ENCODE measurements around the gene CHCHD6. TPM values are rescaled to one million over a fixed set of nuclear protein-coding genes. Genes with fewer than 3 reads are reported as not detected.

Gene CHCHD6
- total RNA-seq, 4 donors from 2014 or later = 7.5 to 21.9 (median 16.3) TPM

GRCh38 chr3:126895178-126896066, 191.4 kb downstream of the CHCHD6 start:
- H3K27ac ChIP-seq = no peak overlapping the region
- H3K27me3 ChIP-seq = no peaks in the 10 kb centered on the region
- TF ChIP-seq, protein P1, sequence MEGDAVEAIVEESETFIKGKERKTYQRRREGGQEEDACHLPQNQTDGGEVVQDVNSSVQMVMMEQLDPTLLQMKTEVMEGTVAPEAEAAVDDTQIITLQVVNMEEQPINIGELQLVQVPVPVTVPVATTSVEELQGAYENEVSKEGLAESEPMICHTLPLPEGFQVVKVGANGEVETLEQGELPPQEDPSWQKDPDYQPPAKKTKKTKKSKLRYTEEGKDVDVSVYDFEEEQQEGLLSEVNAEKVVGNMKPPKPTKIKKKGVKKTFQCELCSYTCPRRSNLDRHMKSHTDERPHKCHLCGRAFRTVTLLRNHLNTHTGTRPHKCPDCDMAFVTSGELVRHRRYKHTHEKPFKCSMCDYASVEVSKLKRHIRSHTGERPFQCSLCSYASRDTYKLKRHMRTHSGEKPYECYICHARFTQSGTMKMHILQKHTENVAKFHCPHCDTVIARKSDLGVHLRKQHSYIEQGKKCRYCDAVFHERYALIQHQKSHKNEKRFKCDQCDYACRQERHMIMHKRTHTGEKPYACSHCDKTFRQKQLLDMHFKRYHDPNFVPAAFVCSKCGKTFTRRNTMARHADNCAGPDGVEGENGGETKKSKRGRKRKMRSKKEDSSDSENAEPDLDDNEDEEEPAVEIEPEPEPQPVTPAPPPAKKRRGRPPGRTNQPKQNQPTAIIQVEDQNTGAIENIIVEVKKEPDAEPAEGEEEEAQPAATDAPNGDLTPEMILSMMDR (IDR thresholded peaks at IDR 0.05) = no peak
- TF ChIP-seq POLR2A (IDR thresholded peaks at IDR 0.05) = no peak
- DNase-seq = no peak
- H3K4me3 ChIP-seq = no peak overlapping the region
- WGBS, 2 donors = 68 to 70% methylated on average over 7 of the region's 7 CpGs
- peaks cover 0 to 8% (median 8%) of the 10 kb centered on the region in 3 donors for H3K4me1 ChIP-seq
- intact Hi-C loops (cut with DNase I) = no loop called here
- H3K9me3 ChIP-seq = no peaks in the 10 kb centered on the region
- H3K36me3 ChIP-seq = no peaks in the 10 kb centered on the region

GRCh38 chr3:126896067-126896441, 192.0 kb downstream of the CHCHD6 start:
- TF ChIP-seq, protein P1 (IDR thresholded peaks at IDR 0.05) = no peak
- no peak for TF ChIP-seq POLR2A (IDR thresholded peaks at IDR 0.05)
- DNase-seq = no peak
- no peaks in the 10 kb centered on the region for H3K27me3 ChIP-seq
- no peaks in the 10 kb centered on the region for H3K36me3 ChIP-seq
- H3K9me3 ChIP-seq = no peaks in the 10 kb centered on the region
- H3K4me1 ChIP-seq = peaks cover 0 to 8% (median 8%) of the 10 kb centered on the region in 3 donors
- intact Hi-C loops (cut with DNase I) = no loop called here
- H3K27ac ChIP-seq = no peak overlapping the region
- H3K4me3 ChIP-seq = no peak overlapping the region
- WGBS, 2 donors = 54 to 59% methylated on average over 1 of the region's 1 CpG

DNA sequence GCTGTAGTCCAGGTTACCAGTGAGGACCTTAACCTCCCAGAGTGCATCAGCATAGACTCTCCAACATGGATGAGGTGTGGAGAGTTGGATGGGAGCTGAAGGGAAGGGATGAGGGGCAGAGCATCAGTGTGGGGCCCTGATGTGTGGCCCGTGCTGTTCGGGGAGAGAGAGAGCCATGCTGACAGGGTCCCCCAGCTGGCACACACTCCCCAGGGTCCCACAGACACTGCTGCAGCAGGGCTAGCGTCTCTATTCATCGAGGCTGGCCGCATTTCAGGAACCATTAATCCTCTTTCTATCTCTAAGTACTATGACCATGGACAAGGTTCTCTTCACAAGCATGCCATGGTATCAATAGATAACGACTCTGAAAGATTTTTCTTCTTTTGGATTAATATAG, 192.9 kb downstream of the CHCHD6 start:
- Histone ChIP-seq H3K4me1 (peaks cover 0 to 8% (median 8%) of the 10 kb centered on the region in 3 donors), H3K4me3 (no peak overlapping the region), H3K27ac (no peak overlapping the region), H3K27me3 (no peaks in the 10 kb centered on the region), H3K36me3 (no peaks in the 10 kb centered on the region), H3K9me3 (no peaks in the 10 kb centered on the region)
- 84 to 85% methylated on average over 6 of the region's 6 CpGs for WGBS, 2 donors
- TF ChIP-seq POLR2A (IDR thresholded peaks at IDR 0.05) = no peak
- intact Hi-C loops (cut with DNase I) = no loop called here
- no peak for DNase-seq

GRCh38 chr3:126897943-126898342, 193.9 kb downstream of the CHCHD6 start:
- Histone ChIP-seq H3K4me1 (peaks cover 0 to 8% (median 8%) of the 10 kb centered on the region in 3 donors), H3K36me3 (no peaks in the 10 kb centered on the region), H3K9me3 (no peaks in the 10 kb centered on the region), H3K27ac (no peak overlapping the region), H3K27me3 (no peaks in the 10 kb centered on the region), H3K4me3 (no peak overlapping the region)
- intact Hi-C loops (cut with DNase I) = no loop called here
- TF ChIP-seq, protein P1 (IDR thresholded peaks at IDR 0.05) = no peak
- no peak for TF ChIP-seq POLR2A (IDR thresholded peaks at IDR 0.05)
- 75 to 95% methylated on average over 2 to 7 of the region's 7 CpGs for WGBS, 2 donors
- DNase-seq = no peak

GRCh38 chr3:126900859-126901540, 197.0 kb downstream of the CHCHD6 start:
- Histone ChIP-seq H3K4me3 (no peak overlapping the region), H3K9me3 (no peaks in the 10 kb centered on the region), H3K4me1 (peaks cover 0 to 11% (median 2%) of the 10 kb centered on the region in 3 donors), H3K27ac (no peak overlapping the region), H3K36me3 (no peaks in the 10 kb centered on the region), H3K27me3 (no peaks in the 10 kb centered on the region)
- WGBS, 2 donors = 91 to 96% methylated on average over 5 to 7 of the region's 10 CpGs
- no peak for DNase-seq
- TF ChIP-seq, protein P1 (IDR thresholded peaks at IDR 0.05) = no peak
- no peak for TF ChIP-seq POLR2A (IDR thresholded peaks at IDR 0.05)
- intact Hi-C loops (cut with DNase I) = no loop called here
